Measurements from ENCODE around the gene GNAO1.

Gene GNAO1

GRCh38 chr16:56309008-56309407 is 117.7 kb downstream of the GNAO1 start:
- TF ChIP-seq ZXDB (tag by site-specific recombination; IDR thresholded peaks at IDR 0.05) (no peak), ZNF529 (tag by site-specific recombination; IDR thresholded peaks at IDR 0.05; ENCODE audit: insufficient replicate concordance) (no peak), ZNF223 (tag by site-specific recombination; IDR thresholded peaks at IDR 0.05) (no peak), KLF9 (tag by site-specific recombination; IDR thresholded peaks at IDR 0.05; ENCODE audit: low read depth) (no peak), YY2 (tag by site-specific recombination; IDR thresholded peaks at IDR 0.05) (no peak)
- no peaks in the 10 kb centered on the region for H3K36me3 ChIP-seq (ENCODE audit: control insufficient read depth in 2 of 2, insufficient read depth in 1 of 2, low read length in 2 of 2)
- H3K27ac ChIP-seq (ENCODE audit: extremely low read depth, low read depth, low read length), result no peak overlapping the region
- ChIA-PET POLR2A (no interaction called here), CTCF (interaction anchor here (0.7 to 1.4 kb wide), 4 partner anchors 10 to 364 kb away, joined by 3 to 6 read pairs (median 4); no protein-coding TSS in a partner anchor)
- H3K4me3 ChIP-seq (ENCODE audit: low read depth, low read length), result no peak overlapping the region
- no peaks in the 10 kb centered on the region for H3K4me1 ChIP-seq (ENCODE audit: control insufficient read depth, insufficient read depth, low read length)
- no peaks in the 10 kb centered on the region for H3K9me3 ChIP-seq (ENCODE audit: control insufficient read depth, insufficient read depth, low read depth, low read length)

- no peaks in the 10 kb centered on the region for H3K36me3 ChIP-seq (ENCODE audit: control insufficient read depth in 2 of 2, insufficient read depth in 1 of 2, low read length in 2 of 2)
- no peaks in the 10 kb centered on the region for H3K4me1 ChIP-seq (ENCODE audit: control insufficient read depth, insufficient read depth, low read length)
- no peak overlapping the region for H3K27ac ChIP-seq (ENCODE audit: extremely low read depth, low read depth, low read length)
- ChIA-PET POLR2A (no interaction called here), CTCF (interaction anchor here (0.5 to 1.0 kb wide), 7 partner anchors 14 to 835 kb away, joined by 3 to 7 read pairs (median 3); no protein-coding TSS in a partner anchor)
- TF ChIP-seq SETDB1 (IDR thresholded peaks at IDR 0.05; ENCODE audit: insufficient read length, low read length) (no peak), ZBTB6 (tag by site-specific recombination; IDR thresholded peaks at IDR 0.05) (no peak), ZNF792 (tag by site-specific recombination; IDR thresholded peaks at IDR 0.05) (no peak), ZNF76 (tag by site-specific recombination; IDR thresholded peaks at IDR 0.05; ENCODE audit: borderline replicate concordance, low read depth) (no peak), ZNF521 (tag by site-specific recombination; IDR thresholded peaks at IDR 0.05) (no peak), MEIS1 (CRISPR knock-in tag; IDR thresholded peaks at IDR 0.05; ENCODE audit: borderline replicate concordance) (no peak)
- H3K4me3 ChIP-seq (ENCODE audit: low read depth, low read length), result no peak overlapping the region
- no peaks in the 10 kb centered on the region for H3K9me3 ChIP-seq (ENCODE audit: control insufficient read depth, insufficient read depth, low read depth, low read length)
These were observed 119.4 kb downstream of the GNAO1 start for GRCh38 chr16:56310690-56311089.

DNA sequence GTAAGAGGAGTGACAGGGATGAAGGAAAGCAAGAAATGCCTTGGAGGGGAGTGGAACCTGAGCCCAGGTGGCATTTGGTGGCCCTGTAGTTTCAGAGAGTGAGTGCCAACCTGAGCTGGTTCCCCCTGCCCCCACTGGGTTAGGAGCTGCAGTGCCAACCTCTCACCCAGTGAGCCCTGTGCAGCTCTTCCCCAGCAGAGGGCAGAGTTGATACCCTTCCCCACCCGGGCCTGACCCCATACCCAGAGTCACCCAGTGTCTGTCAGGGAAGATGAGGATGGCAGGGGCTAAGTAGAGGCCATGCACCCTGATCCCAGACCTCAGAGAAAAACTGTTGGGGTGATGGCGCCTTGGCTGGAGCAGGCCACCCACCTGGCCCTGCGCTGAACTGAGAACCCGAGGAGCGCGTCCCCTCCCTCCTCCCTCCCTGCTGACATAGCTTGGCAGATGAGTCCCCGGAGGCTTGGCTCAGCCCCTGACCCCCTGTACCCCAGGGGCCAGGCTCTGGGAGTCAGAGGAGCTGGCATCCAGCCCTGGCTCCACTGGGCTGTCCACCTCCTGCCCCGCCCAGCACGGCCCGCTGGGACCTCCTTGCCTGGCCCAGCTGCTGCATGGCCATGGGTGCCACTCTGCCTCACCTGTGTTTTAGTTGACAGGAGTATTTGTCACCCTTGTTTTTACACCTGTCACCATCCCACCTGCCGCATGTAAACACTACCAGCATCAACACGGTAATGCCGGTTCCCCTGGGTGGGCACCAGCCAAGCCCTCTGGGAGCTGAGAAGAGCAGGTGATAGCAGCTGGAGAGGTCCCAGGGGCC is 120.1 kb downstream of the GNAO1 start:
- ChIA-PET POLR2A (no interaction called here), CTCF (interaction anchor here (0.5 to 1.2 kb wide), 5 partner anchors 13 to 406 kb away, joined by 3 read pairs; no protein-coding TSS in a partner anchor)
- Histone ChIP-seq H3K36me3 (ENCODE audit: control insufficient read depth in 2 of 2, insufficient read depth in 1 of 2, low read length in 2 of 2) (no peaks in the 10 kb centered on the region), H3K27ac (ENCODE audit: extremely low read depth, low read depth, low read length) (no peak overlapping the region), H3K4me1 (ENCODE audit: control insufficient read depth, insufficient read depth, low read length) (no peaks in the 10 kb centered on the region), H3K4me3 (ENCODE audit: low read depth, low read length) (no peak overlapping the region), H3K9me3 (ENCODE audit: control insufficient read depth, insufficient read depth, low read depth, low read length) (no peaks in the 10 kb centered on the region)
- TF ChIP-seq, protein P1, sequence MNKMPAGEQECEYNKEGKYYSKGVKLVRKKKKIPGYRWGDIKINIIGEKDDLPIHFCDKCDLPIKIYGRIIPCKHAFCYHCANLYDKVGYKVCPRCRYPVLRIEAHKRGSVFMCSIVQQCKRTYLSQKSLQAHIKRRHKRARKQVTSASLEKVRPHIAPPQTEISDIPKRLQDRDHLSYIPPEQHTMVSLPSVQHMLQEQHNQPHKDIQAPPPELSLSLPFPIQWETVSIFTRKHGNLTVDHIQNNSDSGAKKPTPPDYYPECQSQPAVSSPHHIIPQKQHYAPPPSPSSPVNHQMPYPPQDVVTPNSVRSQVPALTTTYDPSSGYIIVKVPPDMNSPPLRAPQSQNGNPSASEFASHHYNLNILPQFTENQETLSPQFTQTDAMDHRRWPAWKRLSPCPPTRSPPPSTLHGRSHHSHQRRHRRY (tag by site-specific recombination; IDR thresholded peaks at IDR 0.05), result no peak
- TF ChIP-seq CTCF (tag by site-specific recombination; IDR thresholded peaks at IDR 0.05) (0 out of 2 replicates have a peak, but pooled peaks have one; percentile 18), ZNF76 (tag by site-specific recombination; IDR thresholded peaks at IDR 0.05; ENCODE audit: borderline replicate concordance, low read depth) (no peak), ZNF426 (tag by site-specific recombination; IDR thresholded peaks at IDR 0.05) (no peak), TCF7L2 (IDR thresholded peaks at IDR 0.05; ENCODE audit: borderline replicate concordance, low read depth, low read length) (no peak), ZNF24 (tag by site-specific recombination; IDR thresholded peaks at IDR 0.05) (no peak)

Measured in HEK293 (cell line).